T-cell (primary cell): Measurements from ENCODE around the gene MMP28. TPM values are rescaled to one million over a fixed set of nuclear protein-coding genes. Genes with fewer than 3 reads are reported as not detected.
A peak's percentile ranks its signal among the peaks of the same experiment; 100 is the strongest.

ENCODE experiments used
- ATAC-seq, 4 experiments: fragments of 200-7000 bp in 3 of 4; fragments of 150-1000 bp in 1 of 4; cut with Tn5 transposase; replicated peaks in 1 of 4; 1 replicate in 3 of 4; 2 replicates in 1 of 4; pipeline ENCODE4 v1.10.0; 2021; ENCODE audit warnings: moderate library complexity in 3 of 4, mild to moderate bottlenecking in 2 of 4, moderate number of reproducible peaks in 1 of 4
- CTCF ChIA-PET, 2 donors: fragments of 300-600 bp; sonication (Branson Sonifier 250); formaldehyde crosslinking; loops; one replicate each; lab custom pipeline; 2022; ENCODE audit warnings: antibody characterized with exemption in 2 of 2; lab: Charles Lee
- POLR2A ChIA-PET, 2 donors: fragments of 300-600 bp; sonication (Branson Sonifier 250); formaldehyde crosslinking; loops; one replicate each; lab custom pipeline; 2022; ENCODE audit warnings: antibody characterized with exemption in 2 of 2; lab: Charles Lee
- DNase-seq, 35 experiments: peaks; one replicate each; pipeline versions ENCODE4 v3.0.0 to v3.0.0-alpha.2; 2013 to 2023
- H3K27ac ChIP-seq: one replicate; pipeline ENCODE4 v1.5.1; 2013; ENCODE audit warnings: low read length
- H3K27me3 ChIP-seq, 2 experiments: replicated peaks in 1 of 2; 1 replicate in 1 of 2; 2 replicates in 1 of 2; pipeline versions ENCODE4 v1.6.1 to v1.7.0; 2013; ENCODE audit warnings: low read length in 1 of 2, mixed read lengths in 1 of 2; ENCODE audit not compliant: control insufficient read depth in 2 of 2, insufficient read depth in 2 of 2; ENCODE audit errors: extremely low read depth in 1 of 2
- H3K36me3 ChIP-seq, 2 donors: 1 replicate in 1 of 2; 2 replicates in 1 of 2; pipeline versions ENCODE4 v1.6.1 to v1.7.0; 2013; ENCODE audit warnings: low read length in 1 of 2; ENCODE audit not compliant: control insufficient read depth in 2 of 2, insufficient read depth in 1 of 2; ENCODE audit errors: extremely low read depth in 1 of 2
- H3K4me1 ChIP-seq, 2 experiments: 1 replicate in 1 of 2; 2 replicates in 1 of 2; pipeline versions ENCODE4 v1.6.1 to v1.7.0; 2013; ENCODE audit warnings: low read length in 2 of 2, mixed read lengths in 1 of 2; ENCODE audit not compliant: insufficient read depth in 2 of 2, control insufficient read depth in 1 of 2; ENCODE audit errors: extremely low read depth in 1 of 2
- H3K4me3 ChIP-seq, 2 donors: 1 replicate in 1 of 2; 2 replicates in 1 of 2; pipeline versions ENCODE4 v1.5.1 to v1.7.0; 2013; ENCODE audit warnings: mild to moderate bottlenecking in 2 of 2, low read length in 1 of 2, moderate library complexity in 1 of 2; ENCODE audit not compliant: control insufficient read depth in 1 of 2; ENCODE audit errors: extremely low read depth in 1 of 2
- H3K9me3 ChIP-seq: 2 replicates; pipeline ENCODE4 v1.7.0; 2013
- H3K27ac Mint-ChIP-seq, 2 donors: one replicate each; pipeline ENCODE4 v1.8.0; 2020 to 2021; ENCODE audit warnings: mild to moderate bottlenecking in 2 of 2, mixed read lengths in 2 of 2
- H3K27me3 Mint-ChIP-seq, 2 donors: one replicate each; pipeline ENCODE4 v1.8.0; 2021 to 2022; ENCODE audit warnings: mixed read lengths in 2 of 2
- H3K36me3 Mint-ChIP-seq: one replicate; pipeline ENCODE4 v1.8.0; 2021; ENCODE audit warnings: mixed read lengths
- H3K4me1 Mint-ChIP-seq, 3 donors: one replicate each; pipeline ENCODE4 v1.8.0; 2020 to 2022; ENCODE audit warnings: mixed read lengths in 3 of 3, mild to moderate bottlenecking in 1 of 3
- H3K4me3 Mint-ChIP-seq, 3 donors: one replicate each; pipeline ENCODE4 v1.8.0; 2020 to 2022; ENCODE audit warnings: mild to moderate bottlenecking in 3 of 3, mixed read lengths in 3 of 3, moderate library complexity in 3 of 3
- H3K9me3 Mint-ChIP-seq, 3 donors: one replicate each; pipeline ENCODE4 v1.8.0; 2020 to 2022; ENCODE audit warnings: mixed read lengths in 3 of 3
- WGBS: methylation state at CpG from one replicate; pipeline ENCODE4 v1.1.5; 2013; ENCODE audit warnings: missing lambda C conversion rate; ENCODE audit not compliant: insufficient coverage; 5-methylcytosine and 5-hydroxymethylcytosine counted together
- total RNA-seq, 35 experiments: library from RNA in 6 of 35; stranded (reverse) in 6 of 35; fragments of 120-200 nt in 1 of 35; gene quantifications; one replicate each; pipeline versions ENCODE4 v1.2.1 to v1.2.4 and lab custom pipeline; 2013 to 2026

Gene MMP28
- total RNA-seq (10 to 100 TPM in 2 of 5 donors, 1 to 10 TPM in 3; 3.4 to 11.4 (median 6.9) TPM), total RNA-seq (lab: John Stamatoyannopoulos, UW) (0 to 16.7 (median 3.5) reads per million in 29 experiments)
- 7.6 TPM for total RNA-seq (2013)

- Histone ChIP-seq H3K4me1 (peaks cover 0 to 15% of the 10 kb centered on the region in 2 experiments), H3K4me3 (peak within 1 kb of the TSS; percentile 45 to 66), H3K36me3 (no peaks in the 10 kb centered on the region), H3K27me3 (peaks cover 0 to 42% of the 10 kb centered on the region in 2 experiments), H3K9me3 (no peaks in the 10 kb centered on the region), H3K27ac (no peak within 1 kb of the TSS)
- H3K9me3 Mint-ChIP-seq = no peaks in the 10 kb centered on the region
- CTCF ChIA-PET = no interaction called here
- peak within 1 kb of the TSS; percentile 72 to 78 (median 75) for H3K4me3 Mint-ChIP-seq
- peaks cover 22 to 29% (median 28%) of the 10 kb centered on the region in 3 donors for H3K4me1 Mint-ChIP-seq
- POLR2A ChIA-PET = interaction anchor here in 1 of 2 donors (1.0 kb wide), 1 partner anchor 13 kb away, joined by 3 read pairs; no protein-coding TSS in a partner anchor
- H3K27ac Mint-ChIP-seq = peak within 1 kb of the TSS in 1 of 2 donors; percentile 23
- peaks cover 12 to 47% of the 10 kb centered on the region in 2 donors for H3K27me3 Mint-ChIP-seq
- 1% methylated on average over 54 of the region's 89 CpGs for WGBS
- H3K36me3 Mint-ChIP-seq = no peaks in the 10 kb centered on the region
- ATAC-seq = peak; percentile 83 to 90 (median 86)
- DNase-seq = peak in 25 of 35 experiments; percentile 1 to 50 (median 26)
These were observed at the start of gene MMP28 for GRCh38 chr17:35795007-35795870. MMP28 (minus strand) TSS chr17:35795641; CDS start chr17:35795377, 264 bp downstream.

DNA sequence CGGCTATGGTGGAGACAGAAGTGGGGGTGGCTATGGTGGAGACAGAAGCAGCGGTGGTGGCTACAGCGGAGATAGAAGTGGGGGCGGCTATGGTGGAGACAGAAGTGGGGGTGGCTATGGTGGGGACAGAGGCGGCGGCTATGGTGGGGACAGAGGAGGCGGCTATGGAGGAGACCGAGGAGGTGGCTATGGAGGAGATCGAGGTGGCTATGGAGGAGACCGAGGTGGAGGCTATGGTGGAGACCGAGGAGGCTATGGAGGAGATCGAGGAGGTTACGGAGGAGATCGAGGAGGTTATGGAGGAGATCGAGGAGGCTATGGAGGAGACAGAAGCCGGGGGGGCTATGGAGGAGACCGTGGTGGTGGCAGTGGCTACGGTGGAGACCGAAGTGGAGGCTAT, 49.1 kb upstream of the MMP28 start:
- ChIA-PET POLR2A (no interaction called here), CTCF (no interaction called here)
- H3K27me3 ChIP-seq = no peaks in the 10 kb centered on the region
- peaks cover 1 to 3% (median 2%) of the 10 kb centered on the region in 3 donors for H3K4me1 Mint-ChIP-seq
- H3K27me3 Mint-ChIP-seq = no peaks in the 10 kb centered on the region
- DNase-seq (no peak), ATAC-seq (no peak)
- no peak overlapping the region for H3K27ac Mint-ChIP-seq
- peaks cover 55% of the 10 kb centered on the region for H3K36me3 Mint-ChIP-seq
- no peaks in the 10 kb centered on the region for H3K9me3 ChIP-seq
- no peak overlapping the region for H3K4me3 ChIP-seq
- H3K36me3 ChIP-seq = peaks cover 15 to 79% of the 10 kb centered on the region in 2 donors
- H3K4me3 Mint-ChIP-seq = no peak overlapping the region
- no peaks in the 10 kb centered on the region for H3K9me3 Mint-ChIP-seq
- WGBS = 95% methylated on average over 17 of the region's 19 CpGs
- H3K4me1 ChIP-seq = peaks cover 0 to 2% of the 10 kb centered on the region in 2 experiments
- no peak overlapping the region for H3K27ac ChIP-seq

GRCh38 chr17:35843698-35844097, 48.3 kb upstream of the MMP28 start:
- H3K27me3 ChIP-seq = no peaks in the 10 kb centered on the region
- H3K4me3 ChIP-seq = no peak overlapping the region
- peaks cover 0 to 2% (median 0%) of the 10 kb centered on the region in 3 donors for H3K4me1 Mint-ChIP-seq
- no peaks in the 10 kb centered on the region for H3K9me3 ChIP-seq
- H3K4me1 ChIP-seq = no peaks in the 10 kb centered on the region
- H3K36me3 Mint-ChIP-seq = peaks cover 53% of the 10 kb centered on the region
- ChIA-PET CTCF (no interaction called here), POLR2A (no interaction called here)
- peaks cover 15 to 84% of the 10 kb centered on the region in 2 donors for H3K36me3 ChIP-seq
- H3K9me3 Mint-ChIP-seq = no peaks in the 10 kb centered on the region
- H3K4me3 Mint-ChIP-seq = no peak overlapping the region
- WGBS = no CpG with 5 or more reads among the region's 2 CpGs
- no peak for ATAC-seq
- H3K27ac ChIP-seq = no peak overlapping the region
- DNase-seq = no peak
- peak overlapping the region; percentile 24 to 25 for H3K27ac Mint-ChIP-seq
- H3K27me3 Mint-ChIP-seq = no peaks in the 10 kb centered on the region

GRCh38 chr17:35842239-35842638, 46.8 kb upstream of the MMP28 start:
- DNase-seq (no peak), ATAC-seq (no peak)
- no peaks in the 10 kb centered on the region for H3K27me3 ChIP-seq
- peaks cover 15 to 87% of the 10 kb centered on the region in 2 donors for H3K36me3 ChIP-seq
- H3K27ac Mint-ChIP-seq = peak overlapping the region in 1 of 2 donors; percentile 39
- peaks cover 0 to 2% (median 0%) of the 10 kb centered on the region in 3 donors for H3K4me1 Mint-ChIP-seq
- CTCF ChIA-PET = interaction anchor here in 1 of 2 donors (0.9 kb wide), 1 partner anchor 78 kb away, joined by 6 read pairs; no protein-coding TSS in a partner anchor
- no peaks in the 10 kb centered on the region for H3K27me3 Mint-ChIP-seq
- H3K27ac ChIP-seq = no peak overlapping the region
- H3K4me3 Mint-ChIP-seq = no peak overlapping the region
- no peaks in the 10 kb centered on the region for H3K9me3 Mint-ChIP-seq
- no peaks in the 10 kb centered on the region for H3K9me3 ChIP-seq
- H3K36me3 Mint-ChIP-seq = peaks cover 49% of the 10 kb centered on the region
- 100% methylated on average over 1 of the region's 5 CpGs for WGBS
- H3K4me1 ChIP-seq = no peaks in the 10 kb centered on the region
- no peak overlapping the region for H3K4me3 ChIP-seq
- POLR2A ChIA-PET = interaction anchor here in 1 of 2 donors (0.6 to 0.7 kb wide), 2 partner anchors 32 to 58 kb away, joined by 4 read pairs; no protein-coding TSS in a partner anchor

- Mint-ChIP-seq H3K27ac (no peak overlapping the region), H3K36me3 (peaks cover 46% of the 10 kb centered on the region), H3K4me3 (no peak overlapping the region), H3K27me3 (no peaks in the 10 kb centered on the region), H3K4me1 (peaks cover 0 to 2% (median 0%) of the 10 kb centered on the region in 3 donors), H3K9me3 (no peaks in the 10 kb centered on the region)
- H3K27ac ChIP-seq = no peak overlapping the region
- ChIA-PET POLR2A (interaction anchor here in 1 of 2 donors (0.6 kb wide), 1 partner anchor 123 kb away, joined by 6 read pairs; no protein-coding TSS in a partner anchor), CTCF (interaction anchor here (0.6 to 0.9 kb wide), 2 partner anchors 41 to 77 kb away, joined by 4 to 6 read pairs; no protein-coding TSS in a partner anchor)
- H3K27me3 ChIP-seq = no peaks in the 10 kb centered on the region
- ATAC-seq (no peak), DNase-seq (no peak)
- H3K4me1 ChIP-seq = no peaks in the 10 kb centered on the region
- whole genome bisulfite sequencing = 95% methylated on average over 4 of the region's 4 CpGs
- H3K9me3 ChIP-seq = no peaks in the 10 kb centered on the region
- no peak overlapping the region for H3K4me3 ChIP-seq
- H3K36me3 ChIP-seq = peaks cover 18 to 91% of the 10 kb centered on the region in 2 donors
These were observed 46.1 kb upstream of the MMP28 start for GRCh38 chr17:35841505-35841904.

- no peak overlapping the region for H3K4me3 ChIP-seq
- no CpG with 5 or more reads among the region's 3 CpGs for WGBS
- ATAC-seq (no peak), DNase-seq (no peak)
- peaks cover 18 to 92% of the 10 kb centered on the region in 2 donors for H3K36me3 ChIP-seq
- H3K9me3 ChIP-seq = no peaks in the 10 kb centered on the region
- Mint-ChIP-seq H3K27ac (no peak overlapping the region), H3K4me3 (no peak overlapping the region), H3K27me3 (no peaks in the 10 kb centered on the region), H3K36me3 (peaks cover 49% of the 10 kb centered on the region), H3K4me1 (peaks cover 0 to 2% (median 0%) of the 10 kb centered on the region in 3 donors), H3K9me3 (no peaks in the 10 kb centered on the region)
- POLR2A ChIA-PET = interaction anchor here in 1 of 2 donors (0.6 kb wide), 1 partner anchor 123 kb away, joined by 6 read pairs; no protein-coding TSS in a partner anchor
- CTCF ChIA-PET = interaction anchor here (0.6 to 0.9 kb wide), 2 partner anchors 41 to 77 kb away, joined by 4 to 6 read pairs; no protein-coding TSS in a partner anchor
- H3K4me1 ChIP-seq = no peaks in the 10 kb centered on the region
- H3K27ac ChIP-seq = no peak overlapping the region
- H3K27me3 ChIP-seq = no peaks in the 10 kb centered on the region
These were observed 45.7 kb upstream of the MMP28 start for GRCh38 chr17:35841101-35841500.
